Activated T-cell treated with anti-CD3 and anti-CD28 coated beads, Interleukin-2, amount 50 U/mL, for 72 hours (primary cell): ENCODE measurements around the gene SPATA31D3. TPM values are rescaled to one million over a fixed set of nuclear protein-coding genes. Genes with fewer than 3 reads are reported as not detected.
"Not testable (repeated sequence)": the region's sequence is repeated elsewhere in the genome, so short reads cannot be mapped to it uniquely, and the experiment has no call there.

Source experiments
- ATAC-seq, 2 donors: fragments of 150-1000 bp; cut with Tn5 transposase; replicated peaks in 1 of 2; 2 replicates each; pipeline ENCODE4 v1.10.0; 2021; ENCODE audit warnings: moderate library complexity in 2 of 2, mild to moderate bottlenecking in 1 of 2
- DNase-seq, 2 donors: peaks; one replicate each; pipeline ENCODE4 v3.0.0; 2021 to 2022; ENCODE audit warnings: mixed read lengths in 1 of 2
- H3K27ac Mint-ChIP-seq: one replicate; pipeline ENCODE4 v1.8.0; 2022; ENCODE audit warnings: mild to moderate bottlenecking, moderate library complexity, mixed read lengths
- H3K27me3 Mint-ChIP-seq: one replicate; pipeline ENCODE4 v1.8.0; 2022; ENCODE audit warnings: low read depth, mixed read lengths
- H3K36me3 Mint-ChIP-seq, 2 donors: one replicate each; pipeline ENCODE4 v1.8.0; 2022; ENCODE audit warnings: mixed read lengths in 2 of 2, mild to moderate bottlenecking in 1 of 2; ENCODE audit not compliant: insufficient read depth in 2 of 2
- H3K4me1 Mint-ChIP-seq: one replicate; pipeline ENCODE4 v1.8.0; 2022; ENCODE audit warnings: low read depth, mixed read lengths
- H3K4me3 Mint-ChIP-seq, 2 donors: one replicate each; pipeline ENCODE4 v1.8.0; 2022; ENCODE audit warnings: mild to moderate bottlenecking in 2 of 2, mixed read lengths in 2 of 2, moderate library complexity in 2 of 2
- H3K9me3 Mint-ChIP-seq, 2 donors: one replicate each; pipeline ENCODE4 v1.8.0; 2022; ENCODE audit warnings: mixed read lengths in 2 of 2
- total RNA-seq, 2 donors: library from RNA; stranded (reverse); gene quantifications; one replicate each; pipeline ENCODE4 v1.2.3, GENCODE V29; 2022

Gene SPATA31D3
- total RNA-seq, 2 donors from 2014 or later: not detected

DNA sequence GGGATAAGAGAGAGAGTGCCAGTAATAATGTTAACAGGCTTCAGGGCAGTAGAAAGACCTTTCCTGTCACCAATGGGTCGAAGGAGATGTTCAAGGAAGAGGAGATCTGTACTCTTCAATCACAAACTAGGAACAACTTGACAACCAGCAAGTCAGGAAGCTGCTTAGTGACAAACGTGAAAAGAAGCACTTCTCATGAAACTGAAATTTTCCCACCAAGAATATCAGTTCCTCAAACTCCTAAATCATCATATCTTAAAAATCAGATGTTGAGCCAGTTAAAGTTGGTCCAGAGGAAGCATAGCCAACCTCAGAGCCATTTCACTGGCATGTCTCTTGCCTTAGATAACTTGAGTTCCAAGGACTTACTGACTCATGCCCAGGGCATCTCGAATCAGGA is 5.3 kb downstream of the SPATA31D3 start:
- not testable (repeated sequence) for H3K4me1 Mint-ChIP-seq, ATAC-seq, H3K27me3 Mint-ChIP-seq, DNase-seq, H3K9me3 Mint-ChIP-seq, H3K36me3 Mint-ChIP-seq, H3K4me3 Mint-ChIP-seq, H3K27ac Mint-ChIP-seq

DNA sequence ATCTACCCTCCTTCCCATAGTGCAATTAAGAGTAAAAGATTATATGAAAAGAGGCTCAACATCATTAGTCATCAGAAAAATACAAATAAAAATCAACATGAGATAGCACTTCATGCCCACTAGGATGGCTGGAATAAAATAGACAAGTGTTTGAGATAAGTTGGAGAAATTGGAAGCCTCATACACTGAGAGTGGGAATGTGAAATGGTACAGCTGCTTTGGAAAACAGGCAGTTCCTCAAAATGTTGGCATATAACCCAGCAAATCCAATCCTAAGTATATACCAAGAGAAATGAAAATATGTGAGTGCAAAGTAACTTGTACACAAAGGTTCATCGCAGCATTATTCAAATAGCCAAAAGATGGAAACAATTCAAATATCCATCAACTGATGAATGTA is 9.8 kb downstream of the SPATA31D3 start:
- Mint-ChIP-seq H3K27ac (no peak overlapping the region), H3K4me1 (no peaks in the 10 kb centered on the region), H3K4me3 (no peak overlapping the region), H3K9me3 (peaks cover 11 to 18% of the 10 kb centered on the region in 2 donors), H3K36me3 (peaks cover 6 to 9% of the 10 kb centered on the region in 2 donors), H3K27me3 (no peaks in the 10 kb centered on the region)
- DNase-seq (no peak), ATAC-seq (no peak)

DNA sequence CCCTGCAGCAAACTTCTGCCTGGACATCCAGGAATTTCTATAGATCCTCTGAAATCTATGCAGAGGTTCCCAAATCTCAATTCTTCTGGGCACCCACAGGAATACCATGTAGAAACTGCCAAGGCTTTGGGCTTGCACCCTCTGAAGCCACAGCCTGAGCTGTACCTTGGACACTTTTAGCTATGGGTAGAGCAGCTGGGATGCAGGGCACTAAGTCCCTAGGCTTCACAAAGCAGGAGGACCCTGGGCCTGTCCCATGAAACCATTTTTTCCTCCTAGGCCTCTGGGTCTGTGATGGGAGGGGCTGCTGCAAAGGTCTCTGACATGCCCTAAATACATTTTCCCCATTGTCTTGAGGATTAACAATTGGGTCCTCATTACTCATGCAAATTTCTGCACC is 12.3 kb downstream of the SPATA31D3 start:
- ATAC-seq (no peak), DNase-seq (no peak)
- H3K27me3 Mint-ChIP-seq: no peaks in the 10 kb centered on the region
- H3K4me3 Mint-ChIP-seq: no peak overlapping the region
- peaks cover 17 to 18% of the 10 kb centered on the region in 2 donors for H3K9me3 Mint-ChIP-seq
- no peaks in the 10 kb centered on the region for H3K4me1 Mint-ChIP-seq
- H3K36me3 Mint-ChIP-seq: peaks cover 6 to 9% of the 10 kb centered on the region in 2 donors
- H3K27ac Mint-ChIP-seq: no peak overlapping the region

DNA sequence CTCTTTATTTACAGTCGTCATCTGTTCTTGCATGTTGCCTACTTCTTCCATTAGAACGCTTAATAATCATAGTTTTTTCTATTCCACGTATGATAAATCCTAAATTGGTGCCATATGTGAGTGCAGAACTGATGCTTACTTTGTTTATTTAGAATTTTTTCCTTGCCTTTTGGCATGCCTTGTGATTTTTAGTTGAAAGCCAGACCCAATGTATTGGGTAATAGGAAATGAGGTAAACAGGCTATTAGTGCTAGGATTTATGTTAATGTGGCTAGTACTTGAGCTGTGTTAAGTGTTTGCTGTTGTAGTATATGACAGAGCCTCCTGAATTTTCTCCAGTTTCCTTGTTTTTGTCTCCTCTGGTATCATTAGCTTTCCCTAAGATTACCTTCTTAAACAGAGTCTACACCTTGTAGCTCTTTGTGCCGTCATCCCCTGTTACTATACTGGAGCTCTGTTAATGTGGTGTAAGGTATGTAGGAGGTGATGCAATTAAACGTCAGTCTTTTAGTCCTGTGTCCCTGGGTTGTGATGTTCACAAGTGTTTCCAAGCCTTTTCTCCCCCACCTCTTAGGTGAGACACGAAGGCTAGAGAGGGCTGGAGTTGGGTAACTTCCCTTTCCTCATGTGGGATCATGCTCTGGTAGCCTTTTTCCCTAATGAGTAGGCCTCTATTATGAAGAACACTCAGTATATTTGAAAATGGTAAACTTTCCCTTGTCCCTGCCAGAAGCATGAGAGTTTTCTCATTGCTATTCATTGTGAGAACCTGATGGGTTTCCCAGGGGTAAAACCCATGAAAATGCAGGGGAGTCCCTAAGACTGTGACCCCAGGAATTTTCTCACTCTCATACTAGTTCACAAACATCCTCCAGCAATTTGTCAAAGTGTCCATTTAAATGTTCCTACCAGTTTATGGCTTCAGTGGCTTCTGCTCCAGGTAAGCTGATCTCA is 21.2 kb downstream of the SPATA31D3 start:
- no peaks in the 10 kb centered on the region for H3K27me3 Mint-ChIP-seq
- H3K4me1 Mint-ChIP-seq: no peaks in the 10 kb centered on the region
- H3K36me3 Mint-ChIP-seq: no peaks in the 10 kb centered on the region

DNA sequence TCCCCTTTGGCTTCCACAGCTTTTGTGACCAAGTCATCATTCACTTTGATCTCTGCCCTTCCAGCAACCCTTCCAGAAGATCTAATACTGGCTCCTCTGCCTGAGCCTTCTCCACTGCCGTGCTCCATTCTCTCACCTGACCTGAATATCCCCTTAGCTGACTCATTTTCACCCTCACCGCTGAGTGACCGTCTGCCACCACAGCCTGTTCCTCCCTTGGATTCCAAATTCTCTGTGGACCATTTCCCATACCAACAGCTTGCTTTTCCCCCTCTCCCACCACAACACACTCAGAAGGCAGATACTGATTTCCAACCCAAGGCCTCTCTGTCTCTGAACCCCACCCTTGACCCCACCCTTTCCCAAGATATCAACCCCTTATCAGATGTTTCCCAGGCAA is 24.7 kb downstream of the SPATA31D3 start:
- Mint-ChIP-seq H3K27me3 (no peaks in the 10 kb centered on the region), H3K4me3 (no peak overlapping the region), H3K27ac (no peak overlapping the region), H3K36me3 (no peaks in the 10 kb centered on the region), H3K9me3 (peaks cover 1 to 2% of the 10 kb centered on the region in 2 donors), H3K4me1 (no peaks in the 10 kb centered on the region)
- ATAC-seq (no peak), DNase-seq (no peak)

More for the DNA sequence above, 21.2 kb downstream of the SPATA31D3 start:
- peaks cover 1 to 2% of the 10 kb centered on the region in 2 donors for H3K9me3 Mint-ChIP-seq
- no peak for DNase-seq
- no peak overlapping the region for H3K27ac Mint-ChIP-seq
- no peak for ATAC-seq
- H3K4me3 Mint-ChIP-seq: no peak overlapping the region

DNA sequence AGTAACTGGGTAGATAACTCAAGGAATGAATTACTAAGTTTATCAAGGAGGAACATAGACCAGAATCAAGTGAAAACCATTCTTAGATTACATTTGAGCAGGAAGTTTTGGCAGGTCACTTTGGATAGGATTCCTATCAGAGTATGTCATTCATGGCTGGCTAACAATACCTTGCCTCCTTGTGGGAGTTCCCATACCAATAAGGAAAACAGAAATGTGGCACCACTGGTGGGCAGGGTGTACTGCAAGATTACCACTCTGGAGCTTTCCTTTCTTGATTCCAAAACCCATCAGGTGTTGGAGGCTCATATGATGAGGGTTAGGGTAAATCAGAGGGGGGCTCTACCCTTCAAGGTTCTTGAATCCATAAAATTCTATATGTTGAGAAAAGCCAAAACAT is 26.7 kb downstream of the SPATA31D3 start:
- Mint-ChIP-seq H3K27ac (no peak overlapping the region), H3K4me1 (no peaks in the 10 kb centered on the region), H3K4me3 (no peak overlapping the region), H3K9me3 (peaks cover 0 to 1% of the 10 kb centered on the region in 2 donors), H3K36me3 (no peaks in the 10 kb centered on the region), H3K27me3 (no peaks in the 10 kb centered on the region)
- DNase-seq: no peak
- ATAC-seq: no peak

GRCh38 chr9:81971727-81972126 is 28.4 kb downstream of the SPATA31D3 start:
- Mint-ChIP-seq H3K9me3 (peaks cover 1 to 4% of the 10 kb centered on the region in 2 donors), H3K4me1 (no peaks in the 10 kb centered on the region), H3K4me3 (no peak overlapping the region), H3K27ac (no peak overlapping the region), H3K36me3 (no peaks in the 10 kb centered on the region), H3K27me3 (no peaks in the 10 kb centered on the region)
- ATAC-seq: no peak
- DNase-seq: no peak

GRCh38 chr9:81974764-81975163 is 31.5 kb downstream of the SPATA31D3 start:
- Mint-ChIP-seq H3K4me3 (no peak overlapping the region), H3K36me3 (no peaks in the 10 kb centered on the region), H3K9me3 (peaks cover 1 to 7% of the 10 kb centered on the region in 2 donors), H3K4me1 (no peaks in the 10 kb centered on the region), H3K27me3 (no peaks in the 10 kb centered on the region), H3K27ac (no peak overlapping the region)
- ATAC-seq: no peak
- no peak for DNase-seq

- peaks cover 3 to 7% of the 10 kb centered on the region in 2 donors for H3K9me3 Mint-ChIP-seq
- ATAC-seq: no peak
- no peak for DNase-seq
- H3K36me3 Mint-ChIP-seq: no peaks in the 10 kb centered on the region
- no peaks in the 10 kb centered on the region for H3K27me3 Mint-ChIP-seq
- no peak overlapping the region for H3K4me3 Mint-ChIP-seq
- no peaks in the 10 kb centered on the region for H3K4me1 Mint-ChIP-seq
- H3K27ac Mint-ChIP-seq: no peak overlapping the region
These were observed 33.1 kb downstream of the SPATA31D3 start for GRCh38 chr9:81976351-81976750.

- Mint-ChIP-seq H3K4me3 (no peak overlapping the region), H3K4me1 (no peaks in the 10 kb centered on the region), H3K36me3 (no peaks in the 10 kb centered on the region), H3K9me3 (peaks cover 3 to 7% of the 10 kb centered on the region in 2 donors), H3K27me3 (no peaks in the 10 kb centered on the region), H3K27ac (no peak overlapping the region)
- DNase-seq (no peak), ATAC-seq (no peak)
These were observed 35.9 kb downstream of the SPATA31D3 start for GRCh38 chr9:81979196-81979595.

- Mint-ChIP-seq H3K4me3 (no peak overlapping the region), H3K27me3 (no peaks in the 10 kb centered on the region), H3K27ac (no peak overlapping the region), H3K36me3 (no peaks in the 10 kb centered on the region), H3K9me3 (peaks cover 5 to 7% of the 10 kb centered on the region in 2 donors), H3K4me1 (no peaks in the 10 kb centered on the region)
- DNase-seq (no peak), ATAC-seq (no peak)
These were observed 37.3 kb downstream of the SPATA31D3 start for GRCh38 chr9:81980568-81980967.

DNA sequence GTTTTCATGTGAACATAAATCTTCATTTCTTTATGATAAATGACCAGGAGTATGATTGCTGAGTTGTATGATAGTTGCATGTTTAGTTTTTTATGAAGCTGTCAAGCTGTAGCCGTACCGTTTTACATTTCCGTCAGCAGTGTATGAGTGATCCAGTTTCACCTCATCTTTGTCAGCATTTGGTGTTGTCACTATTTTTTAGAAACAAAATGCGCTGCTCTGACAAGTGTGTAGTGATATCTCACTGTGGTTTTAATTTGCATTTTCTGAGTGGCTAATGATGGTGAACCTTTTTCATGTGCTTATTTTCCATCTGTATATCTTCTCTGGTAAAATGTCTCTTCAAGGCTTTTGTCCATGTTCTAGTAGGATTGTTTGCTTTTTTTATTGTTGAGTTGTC is 38.6 kb downstream of the SPATA31D3 start:
- Mint-ChIP-seq H3K27ac (no peak overlapping the region), H3K27me3 (no peaks in the 10 kb centered on the region), H3K4me3 (no peak overlapping the region), H3K4me1 (no peaks in the 10 kb centered on the region), H3K36me3 (no peaks in the 10 kb centered on the region), H3K9me3 (peaks cover 4 to 6% of the 10 kb centered on the region in 2 donors)
- no peak for DNase-seq
- no peak for ATAC-seq

DNA sequence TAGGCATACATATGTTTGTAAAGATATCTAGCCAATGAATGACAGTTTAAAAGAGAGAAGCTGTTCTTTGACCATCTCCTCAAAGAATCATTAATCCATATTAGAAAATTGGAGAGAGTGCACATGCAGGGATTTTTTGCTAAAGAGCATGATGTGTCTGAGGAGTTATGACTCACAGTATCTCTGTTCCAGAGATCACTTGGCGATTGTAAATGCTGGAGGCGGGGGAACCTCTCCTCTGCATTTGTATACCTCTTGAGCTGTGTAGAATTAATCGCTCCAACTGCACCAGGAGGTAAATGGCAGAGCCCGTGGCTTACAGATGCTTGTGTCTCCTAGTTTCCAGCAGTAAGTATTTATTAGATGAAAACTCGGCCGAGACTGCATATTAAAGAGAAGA is 41.6 kb downstream of the SPATA31D3 start:
- Mint-ChIP-seq H3K4me1 (no peaks in the 10 kb centered on the region), H3K27ac (no peak overlapping the region), H3K36me3 (no peaks in the 10 kb centered on the region), H3K9me3 (peaks cover 2 to 4% of the 10 kb centered on the region in 2 donors), H3K4me3 (no peak overlapping the region), H3K27me3 (no peaks in the 10 kb centered on the region)
- ATAC-seq: no peak
- no peak for DNase-seq

DNA sequence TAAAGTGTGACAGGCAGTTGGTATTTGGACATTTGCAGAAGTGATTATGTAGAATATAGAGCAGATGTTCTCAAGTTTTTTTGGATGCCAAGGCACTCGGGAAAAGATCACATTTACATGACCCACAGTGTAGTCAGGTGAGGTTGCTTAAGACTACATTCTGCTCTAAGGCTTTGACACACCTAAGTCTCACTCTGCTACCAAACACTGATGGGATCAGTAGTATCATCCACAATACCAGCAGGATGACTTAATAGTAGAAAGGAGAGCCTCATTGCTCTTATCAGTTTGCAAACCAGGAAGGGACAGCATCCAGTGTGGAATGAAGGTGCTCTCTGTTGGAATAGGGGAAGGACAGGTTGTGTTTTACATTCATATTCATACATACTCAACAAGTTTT is 42.8 kb downstream of the SPATA31D3 start:
- Mint-ChIP-seq H3K4me1 (no peaks in the 10 kb centered on the region), H3K4me3 (no peak overlapping the region), H3K27ac (no peak overlapping the region), H3K9me3 (peaks cover 2 to 4% of the 10 kb centered on the region in 2 donors), H3K27me3 (no peaks in the 10 kb centered on the region), H3K36me3 (no peaks in the 10 kb centered on the region)
- no peak for ATAC-seq
- no peak for DNase-seq
